ENCODE data around the gene CHPF. TPM values are rescaled to one million over a fixed set of nuclear protein-coding genes. Genes with fewer than 3 reads are reported as not detected.

The CHPF gene
- total and polyA plus RNA-seq, 10 of the 15 experiments (the other 5 are each of a cell fraction or from before 2014, with no cell fraction given) = 0.09 to 17.4 (median 8.3) TPM; not detected in 1

- Histone ChIP-seq H3K79me2 (ENCODE audit: control insufficient read depth, insufficient read depth, low read length) (no peaks in the 10 kb centered on the region), H2AFZ (ENCODE audit: control insufficient read depth, low read depth, low read length) (no peak overlapping the region), H3K4me1 (ENCODE audit: control insufficient read depth, insufficient read depth, low read length) (no peaks in the 10 kb centered on the region), H3K4me2 (ENCODE audit: control insufficient read depth, insufficient read depth) (no peak overlapping the region), H4K20me1 (ENCODE audit: control insufficient read depth, insufficient read depth) (no peaks in the 10 kb centered on the region), H3K9ac (ENCODE audit: control insufficient read depth, insufficient read depth, low read length) (no peak overlapping the region), H3K27me3 (replicated peaks in 1 of 2; ENCODE audit: control insufficient read depth in 2 of 2, insufficient read depth in 2 of 2, low read length in 1 of 2) (peaks cover 11 to 20% of the 10 kb centered on the region in 2 experiments; a peak in 3 of 4 replicates), H3K36me3 (ENCODE audit: control insufficient read depth in 2 of 2, insufficient read depth in 2 of 2, low read length in 1 of 2) (no peaks in the 10 kb centered on the region), H3K27ac (ENCODE audit: control insufficient read depth, insufficient read depth) (no peak overlapping the region), H3K4me3 (no peak overlapping the region), H3K9me3 (replicated peaks; ENCODE audit: control insufficient read depth, insufficient read depth, low read length) (no peaks in the 10 kb centered on the region)
- ATAC-seq (no peak), DNase-seq (ENCODE audit: low read depth, low spot score) (no peak), FAIRE-seq (no peak)
- intact Hi-C loops (cut with micrococcal nuclease; ENCODE audit: unreplicated experiment) (no loop called here), in situ Hi-C loops (cut with MboI) (no loop called here)
- 16% methylated on average over 17 of the region's 17 CpGs for WGBS (ENCODE audit: insufficient coverage, insufficient replicate concordance, low lambda C conversion rate, missing lambda C conversion rate)
- ChIA-PET CTCF (interaction anchor here (0.9 to 1.2 kb wide), 2 partner anchors 15 to 20 kb away, joined by 3 to 4 read pairs; a partner anchor contains a TSS), RAD21 (ENCODE audit: unreplicated experiment) (interaction anchor here (1.2 kb wide), 1 partner anchor 11 kb away, joined by 3 read pairs; no protein-coding TSS in a partner anchor), POLR2A (no interaction called here), SMC1A (ENCODE audit: uncharacterized antibody, unreplicated experiment) (no interaction called here)
- no TSS peak for BruUV-seq (replicated peaks)
- peak; percentile 58 for TF ChIP-seq PKNOX1 (IDR thresholded peaks at IDR 0.05)
- TF ChIP-seq ZNF24 (IDR thresholded peaks at IDR 0.05) = no peak
- TF ChIP-seq E4F1 (IDR thresholded peaks at IDR 0.05; ENCODE audit: borderline replicate concordance, partially characterized antibody) = no peak
- TF ChIP-seq E2F8 (IDR thresholded peaks at IDR 0.05; ENCODE audit: low read depth, partially characterized antibody) = no peak
- TF ChIP-seq EED (IDR thresholded peaks at IDR 0.05; ENCODE audit: low read depth) = no peak
Measured at GRCh38 chr2:219515874-219516629, 27.6 kb downstream of the CHPF start.

Measured in GM12878 (cell line).